Measurements from ENCODE around the gene CERS6.

GRCh38 chr2:168773128-168773527, 317.1 kb downstream of the CERS6 start:
- TF ChIP-seq TARDBP (IDR thresholded peaks at IDR 0.05) (no peak), L3MBTL2 (conservative IDR thresholded peaks at IDR 0.05) (no peak), FOXM1 (IDR thresholded peaks at IDR 0.05; ENCODE audit: borderline replicate concordance) (no peak), NFRKB (IDR thresholded peaks at IDR 0.05) (no peak), ZNF384 (IDR thresholded peaks at IDR 0.05) (no peak), HDGF (IDR thresholded peaks at IDR 0.05; ENCODE audit: borderline replicate concordance) (no peak), SP1 (IDR thresholded peaks at IDR 0.05) (no peak), FOXK2 (IDR thresholded peaks at IDR 0.05) (no peak)
- TF ChIP-seq, protein P1, sequence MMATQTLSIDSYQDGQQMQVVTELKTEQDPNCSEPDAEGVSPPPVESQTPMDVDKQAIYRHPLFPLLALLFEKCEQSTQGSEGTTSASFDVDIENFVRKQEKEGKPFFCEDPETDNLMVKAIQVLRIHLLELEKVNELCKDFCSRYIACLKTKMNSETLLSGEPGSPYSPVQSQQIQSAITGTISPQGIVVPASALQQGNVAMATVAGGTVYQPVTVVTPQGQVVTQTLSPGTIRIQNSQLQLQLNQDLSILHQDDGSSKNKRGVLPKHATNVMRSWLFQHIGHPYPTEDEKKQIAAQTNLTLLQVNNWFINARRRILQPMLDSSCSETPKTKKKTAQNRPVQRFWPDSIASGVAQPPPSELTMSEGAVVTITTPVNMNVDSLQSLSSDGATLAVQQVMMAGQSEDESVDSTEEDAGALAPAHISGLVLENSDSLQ (IDR thresholded peaks at IDR 0.05): no peak

Data from HEK293T (cell line).